GM23338 (cell line): ENCODE results near the gene SQSTM1.

Experiments used
- CREB1 ChIP-seq: fragments of 250-450 bp; sonication (Bioruptor Pico); IDR thresholded peaks from 2 replicates; pipeline ENCODE4 v1.5.0; 2020; ENCODE audit warnings: low read depth, mild to moderate bottlenecking, moderate library complexity
- CTCF ChIP-seq, 2 experiments: fragments of 200-600 bp in 1 of 2; sonication (generic) in 1 of 2; conservative IDR thresholded peaks; 2 replicates each; pipeline versions ENCODE4 v1.5.1 to v1.6.1; 2016 to 2017; ENCODE audit warnings: antibody characterized with exemption in 2 of 2, low read depth in 2 of 2, mild to moderate bottlenecking in 2 of 2, moderate library complexity in 1 of 2
- EZH2 ChIP-seq: fragments of 200-600 bp; sonication (generic); IDR thresholded peaks from one replicate; pipeline ENCODE4 v1.8.0; 2017; ENCODE audit warnings: antibody characterized with exemption, mild to moderate bottlenecking, low read depth; ENCODE audit not compliant: unreplicated experiment
- EZH2phosphoT487 ChIP-seq: fragments of 200-600 bp; sonication (generic); IDR thresholded peaks from one replicate; pipeline ENCODE4 v1.8.1; 2018; ENCODE audit warnings: antibody characterized with exemption; ENCODE audit not compliant: unreplicated experiment
- JUNB ChIP-seq: IDR thresholded peaks from one replicate; pipeline ENCODE4 v1.6.1; 2016; ENCODE audit warnings: antibody characterized with exemption; ENCODE audit not compliant: unreplicated experiment
- NANOG ChIP-seq: IDR thresholded peaks from 2 replicates; pipeline ENCODE4 v1.6.1; 2016; ENCODE audit warnings: antibody characterized with exemption, borderline replicate concordance
- POLR2AphosphoS5 ChIP-seq: IDR thresholded peaks from 2 replicates; pipeline ENCODE4 v1.6.1; 2016; ENCODE audit warnings: antibody characterized with exemption, low read depth
- REST ChIP-seq: IDR thresholded peaks from one replicate; pipeline ENCODE4 v1.6.1; 2018; ENCODE audit warnings: antibody characterized with exemption; ENCODE audit not compliant: unreplicated experiment
- STAT1 ChIP-seq: IDR thresholded peaks from one replicate; pipeline ENCODE4 v1.6.1; 2016; ENCODE audit warnings: antibody characterized with exemption; ENCODE audit not compliant: unreplicated experiment
- ZNF114 ChIP-seq: fragments of 250-450 bp; sonication (Bioruptor Pico); IDR thresholded peaks from 2 replicates; pipeline ENCODE4 v1.5.0; 2020; ENCODE audit warnings: mild to moderate bottlenecking, moderate library complexity
- ZNF462 ChIP-seq: fragments of 250-450 bp; sonication (Bioruptor Pico); IDR thresholded peaks from 2 replicates; pipeline ENCODE4 v1.5.0; 2020; ENCODE audit warnings: mild to moderate bottlenecking, moderate library complexity

GRCh38 chr5:179841621-179842020 lies 20.9 kb downstream of the SQSTM1 start:
- TF ChIP-seq CTCF (conservative IDR thresholded peaks at IDR 0.05; ENCODE audit: low read depth in 2 of 2) = no peak
- TF ChIP-seq POLR2AphosphoS5 = no peak
- no peak for TF ChIP-seq REST
- TF ChIP-seq EZH2 = no peak
- no peak for TF ChIP-seq EZH2phosphoT487
- TF ChIP-seq ZNF114 (CRISPR knock-in tag) = no peak
- TF ChIP-seq JUNB = no peak
- TF ChIP-seq CREB1 (CRISPR knock-in tag) = no peak
- no peak for TF ChIP-seq STAT1
- TF ChIP-seq NANOG = no peak
- TF ChIP-seq ZNF462 (CRISPR knock-in tag) = no peak
